KOPT-K1 (cell line): ENCODE results near the gene POT1.

ENCODE experiments used
- H3K27ac ChIP-seq: fragments of 200-600 bp; sonication (generic); 2 replicates; pipeline ENCODE4 v1.5.1; 2016; ENCODE audit warnings: antibody characterized with exemption, mild to moderate bottlenecking, low read depth, low read length; ENCODE audit not compliant: poor library complexity, severe bottlenecking
- H3K36me3 ChIP-seq: fragments of 200-600 bp; sonication (generic); 2 replicates; pipeline ENCODE4 v1.5.1; 2017; ENCODE audit warnings: antibody characterized with exemption, mild to moderate bottlenecking, low read length, moderate library complexity; ENCODE audit not compliant: insufficient read depth
- H3K9me3 ChIP-seq: fragments of 200-600 bp; sonication (generic); 2 replicates; pipeline ENCODE4 v1.5.1; 2017; ENCODE audit warnings: antibody characterized with exemption, low read length, mild to moderate bottlenecking; ENCODE audit not compliant: insufficient read depth, poor library complexity, severe bottlenecking

POT1 gene

GRCh38 chr7:124779620-124780019, 150.0 kb downstream of the POT1 start:
- Histone ChIP-seq H3K27ac (no peak overlapping the region), H3K36me3 (no peaks in the 10 kb centered on the region)

GRCh38 chr7:124779194-124779593, 150.4 kb downstream of the POT1 start:
- H3K36me3 ChIP-seq = no peaks in the 10 kb centered on the region
- no peaks in the 10 kb centered on the region for H3K9me3 ChIP-seq
- H3K27ac ChIP-seq = no peak overlapping the region

More at GRCh38 chr7:124779620-124780019, 150.0 kb downstream of the POT1 start:
- no peaks in the 10 kb centered on the region for H3K9me3 ChIP-seq

GRCh38 chr7:124777268-124777667, 152.4 kb downstream of the POT1 start:
- no peaks in the 10 kb centered on the region for H3K36me3 ChIP-seq
- H3K9me3 ChIP-seq = no peaks in the 10 kb centered on the region
- H3K27ac ChIP-seq = no peak overlapping the region

GRCh38 chr7:124776153-124776552, 153.5 kb downstream of the POT1 start:
- H3K27ac ChIP-seq = no peak overlapping the region
- no peaks in the 10 kb centered on the region for H3K36me3 ChIP-seq
- no peaks in the 10 kb centered on the region for H3K9me3 ChIP-seq

GRCh38 chr7:124775422-124775821, 154.2 kb downstream of the POT1 start:
- H3K27ac ChIP-seq = no peak overlapping the region
- H3K9me3 ChIP-seq = no peaks in the 10 kb centered on the region

GRCh38 chr7:124773938-124774337, 155.7 kb downstream of the POT1 start:
- Histone ChIP-seq H3K36me3 (no peaks in the 10 kb centered on the region), H3K27ac (no peak overlapping the region), H3K9me3 (no peaks in the 10 kb centered on the region)

More at GRCh38 chr7:124775422-124775821, 154.2 kb downstream of the POT1 start:
- no peaks in the 10 kb centered on the region for H3K36me3 ChIP-seq

- H3K36me3 ChIP-seq = no peaks in the 10 kb centered on the region
These were observed 156.3 kb downstream of the POT1 start for GRCh38 chr7:124773339-124773738.

More at GRCh38 chr7:124773339-124773738, 156.3 kb downstream of the POT1 start:
- H3K27ac ChIP-seq = no peak overlapping the region
- no peaks in the 10 kb centered on the region for H3K9me3 ChIP-seq
